K562 (cell line): ENCODE data around the gene ANAPC5. TPM values are rescaled to one million over a fixed set of nuclear protein-coding genes. Genes with fewer than 3 reads are reported as not detected.

Source experiments
- ATAC-seq: fragments of 200-7000 bp; cut with Tn5 transposase; 3 replicates; pipeline ENCODE4 v1.9.1; 2020; ENCODE audit warnings: moderate library complexity
- BruUV-seq: library from RNA; stranded (reverse); fragments of 400-500 nt; replicated peaks from 2 replicates; lab custom pipeline; 2021; lab: Mats Ljungman, UMichigan
- CTCF ChIA-PET: fragments of 300-600 bp; formaldehyde crosslinking; extraction: SDS; loops from one replicate; lab custom pipeline; 2021; ENCODE audit warnings: low intra/inter-chr PET ratio; lab: Yijun Ruan, JAX
- POLR2A ChIA-PET: fragments of 300-600, 350-650 bp; sonication (Branson Sonifier 250); formaldehyde crosslinking; extraction: SDS; loops from one replicate; lab custom pipeline; 2021; ENCODE audit warnings: antibody characterized with exemption, inconsistent platforms; lab: Yijun Ruan, JAX
- DNase-seq, 4 experiments: peaks; one replicate each; pipeline versions ENCODE4 v3.0.0 to v3.0.0-alpha.2; 2011 to 2018; ENCODE audit warnings: low spot score in 3 of 4, mixed read lengths in 3 of 4; ENCODE audit errors: extremely low read depth in 1 of 4
- FAIRE-seq: peaks from 2 replicates; lab custom pipeline; 2011; peaks lifted over from hg19 to GRCh38; lab: Jason Lieb, UNC
- H2AFZ ChIP-seq: 2 replicates; pipeline ENCODE4 v1.6.0; 2011; ENCODE audit warnings: low read depth, low read length, control low read depth, inconsistent platforms
- H3K27ac ChIP-seq: fragments of 200-600 bp; 3 replicates; pipeline ENCODE4 v1.8.0; 2011; ENCODE audit warnings: low read depth, mild to moderate bottlenecking, control low read depth, inconsistent platforms, low read length, moderate library complexity, mixed read lengths; ENCODE audit errors: extremely low read depth
- H3K27me3 ChIP-seq, 2 experiments: fragments of 300-600 bp in 1 of 2; 2 replicates in 1 of 2; 3 replicates in 1 of 2; pipeline versions ENCODE4 v1.6.0 to v1.8.0; 2011; ENCODE audit warnings: inconsistent platforms in 2 of 2, low read length in 2 of 2, mild to moderate bottlenecking in 1 of 2, mixed read lengths in 1 of 2, moderate library complexity in 1 of 2; ENCODE audit not compliant: control insufficient read depth in 2 of 2, insufficient read depth in 2 of 2
- H3K36me3 ChIP-seq: fragments of 300-600 bp; 3 replicates; pipeline ENCODE4 v1.8.0; 2011; ENCODE audit warnings: mild to moderate bottlenecking, low read length, inconsistent platforms; ENCODE audit not compliant: control insufficient read depth, insufficient read depth
- H3K4me1 ChIP-seq, 2 experiments: fragments of 200-600 bp in 1 of 2; replicated peaks in 1 of 2; 2 replicates in 1 of 2; 3 replicates in 1 of 2; pipeline versions ENCODE4 v1.5.1 to v1.8.0; 2011; ENCODE audit warnings: inconsistent platforms in 2 of 2, low read length in 2 of 2, mild to moderate bottlenecking in 1 of 2, mixed read lengths in 1 of 2, moderate library complexity in 1 of 2; ENCODE audit not compliant: control insufficient read depth in 2 of 2, insufficient read depth in 2 of 2
- H3K4me2 ChIP-seq: 2 replicates; pipeline ENCODE4 v1.6.1; 2011; ENCODE audit warnings: low read length, control low read depth, inconsistent platforms, mixed read lengths; ENCODE audit not compliant: insufficient read depth
- H3K4me3 ChIP-seq: fragments of 200-600 bp; sonication (generic), shearing (Covaris generic); 2 replicates; pipeline ENCODE4 v1.5.1; 2016; ENCODE audit warnings: control low read depth, inconsistent platforms
- H3K79me2 ChIP-seq: fragments of 200-600 bp; 3 replicates; pipeline ENCODE4 v1.8.0; 2011; ENCODE audit warnings: low read length, inconsistent platforms; ENCODE audit not compliant: control insufficient read depth, insufficient read depth
- H3K9ac ChIP-seq, 2 experiments: 2 replicates each; pipeline versions ENCODE4 v1.6.0 to v1.6.1; 2011; ENCODE audit warnings: low read depth in 2 of 2, low read length in 2 of 2, control low read depth in 1 of 2, inconsistent platforms in 1 of 2, mild to moderate bottlenecking in 1 of 2, mixed read lengths in 1 of 2; ENCODE audit not compliant: insufficient read depth in 1 of 2
- H3K9me1 ChIP-seq: one replicate; pipeline ENCODE4 v1.6.0; 2011; ENCODE audit warnings: inconsistent platforms, mild to moderate bottlenecking, low read length, moderate library complexity; ENCODE audit not compliant: control insufficient read depth, insufficient read depth
- H3K9me3 ChIP-seq: replicated peaks from 2 replicates; pipeline ENCODE4 v1.5.1; 2011; ENCODE audit warnings: low read depth, low read length, inconsistent platforms; ENCODE audit not compliant: control insufficient read depth, insufficient read depth
- H4K20me1 ChIP-seq: replicated peaks from 2 replicates; pipeline ENCODE4 v1.6.1; 2011; ENCODE audit warnings: low read length, inconsistent platforms, mixed read lengths; ENCODE audit not compliant: control insufficient read depth, insufficient read depth
- BRCA1 ChIP-seq, 2 experiments: fragments of 450-650 bp in 1 of 2; sonication (generic) in 1 of 2; formaldehyde crosslinking in 1 of 2; IDR thresholded peaks; 2 replicates each; pipeline versions ENCODE4 v1.5.0 to v1.6.1; 2017 to 2020; ENCODE audit warnings: mild to moderate bottlenecking in 1 of 2, missing genetic modification reagents in 1 of 2
- CREBBP ChIP-seq: IDR thresholded peaks from one replicate; pipeline ENCODE4 v1.6.1; 2012; ENCODE audit warnings: low read depth, mild to moderate bottlenecking, control low read depth, inconsistent platforms, low read length
- HES1 ChIP-seq: fragments of 450-650 bp; IDR thresholded peaks from 2 replicates; pipeline ENCODE4 v1.6.1; 2016; ENCODE audit warnings: low read depth, mild to moderate bottlenecking, moderate library complexity
- JUND ChIP-seq, 2 experiments: IDR thresholded peaks; 2 replicates in 1 of 2; 3 replicates in 1 of 2; pipeline ENCODE4 v1.6.1; 2011; ENCODE audit warnings: borderline replicate concordance in 2 of 2, low read depth in 2 of 2, low read length in 2 of 2, improper control_type of control experiment in 1 of 2, missing biosample characterization in 1 of 2, missing genetic modification characterization in 1 of 2, missing genetic modification reagents in 1 of 2
- KDM1A ChIP-seq, 2 experiments: fragments of 450-650 bp; IDR thresholded peaks; 2 replicates each; pipeline ENCODE4 v1.6.1; 2016; ENCODE audit warnings: mild to moderate bottlenecking in 2 of 2
- NCOA4 ChIP-seq: fragments of 450-650 bp; IDR thresholded peaks from 2 replicates; pipeline ENCODE4 v1.6.1; 2018; ENCODE audit warnings: mild to moderate bottlenecking; ENCODE audit not compliant: partially characterized antibody
- PRPF4 ChIP-seq: fragments of 200-400 bp; formaldehyde crosslinking; IDR thresholded peaks from one replicate; pipeline ENCODE4 v1.6.1; 2017; ENCODE audit warnings: low read length, low read depth, mild to moderate bottlenecking; ENCODE audit not compliant: insufficient read depth, poor library complexity, severe bottlenecking
- SIRT6 ChIP-seq: IDR thresholded peaks from one replicate; pipeline ENCODE4 v1.6.1; 2012; ENCODE audit warnings: low read depth, mild to moderate bottlenecking, control low read depth, inconsistent platforms, low read length, moderate library complexity
- STAG1 ChIP-seq: sonication (generic); formaldehyde crosslinking; IDR thresholded peaks from 2 replicates; pipeline ENCODE4 v1.5.0; 2020; ENCODE audit warnings: missing genetic modification reagents, borderline replicate concordance
- TCF3 ChIP-seq: sonication (generic); formaldehyde crosslinking; IDR thresholded peaks from 2 replicates; pipeline ENCODE4 v1.4.0; 2020; ENCODE audit warnings: mild to moderate bottlenecking, missing genetic modification reagents
- UBTF ChIP-seq, 2 experiments: IDR thresholded peaks; 2 replicates each; pipeline ENCODE4 v1.6.1; 2012; ENCODE audit warnings: improper control_type of control experiment in 2 of 2, low read depth in 2 of 2, low read length in 2 of 2, borderline replicate concordance in 1 of 2
- ZBTB33 ChIP-seq: sonication (generic); formaldehyde crosslinking; IDR thresholded peaks from 2 replicates; pipeline ENCODE4 v1.8.1; 2023; ENCODE audit warnings: mild to moderate bottlenecking, missing genetic modification reagents
- ZBTB7A ChIP-seq: IDR thresholded peaks from 2 replicates; pipeline ENCODE4 v1.6.1; 2011; ENCODE audit warnings: low read depth, mild to moderate bottlenecking, low read length, moderate library complexity, borderline replicate concordance; ENCODE audit not compliant: control insufficient read depth
- ZNF699 ChIP-seq: fragments of 250-450 bp; sonication (Bioruptor Pico); IDR thresholded peaks from 2 replicates; pipeline ENCODE4 v1.8.0; 2021; ENCODE audit warnings: mild to moderate bottlenecking, moderate library complexity; ENCODE audit not compliant: insufficient replicate concordance
- ZNF717 ChIP-seq: fragments of 250-450 bp; sonication (Bioruptor Pico); IDR thresholded peaks from 2 replicates; pipeline ENCODE4 v1.5.0; 2021
- ZNF76 ChIP-seq: fragments of 250-450 bp; sonication (Bioruptor Pico); IDR thresholded peaks from 2 replicates; pipeline ENCODE4 v1.4.0; 2020; ENCODE audit warnings: mild to moderate bottlenecking, moderate library complexity, borderline replicate concordance
- WGBS: fragments of 100-300 bp; shearing (Covaris generic); methylation state at CpG from one replicate; pipeline ENCODE4 v1.1.6; 2016; ENCODE audit warnings: low coverage, mixed read lengths; ENCODE audit not compliant: insufficient coverage; ENCODE audit errors: missing lambda C conversion rate; 5-methylcytosine and 5-hydroxymethylcytosine counted together
- in situ Hi-C: fragments of 300-500 bp; cut with MboI; formaldehyde crosslinking; loops from 4 replicates; pipeline ENCODE4 v1.15.0; 2018; ENCODE audit warnings: inconsistent platforms, mixed read lengths
- intact Hi-C: fragments of 100-400 bp; cut with micrococcal nuclease; formaldehyde crosslinking; loops from 2 replicates; pipeline ENCODE4 v1.14.2; 2022
- polyA plus RNA-seq, 8 experiments: library from polyadenylated mRNA; depleted of rRNA in 4 of 8; stranded (reverse) in 5 of 8; unstranded in 3 of 8; fragments of >200 nt; fragmentation: Nextera tagmentation in 2 of 8; fragmentation: Illumina TruSeq in 1 of 8; extraction: Ambion mirVana in 2 of 8; extraction: Trizol in 1 of 8; gene quantifications; 2 replicates each; pipeline versions ENCODE4 v1.2.1 to v1.2.3, GENCODE V29; 2011 to 2014; ENCODE audit warnings: inconsistent platforms in 1 of 8, missing spikeins in 1 of 8
- total RNA-seq, 7 experiments: library from RNA; depleted of rRNA in 6 of 7; stranded (reverse); fragments of >200 nt in 6 of 7; fragmentation: Illumina TruSeq in 2 of 7; extraction: Trizol in 2 of 7; gene quantifications; 2 replicates each; pipeline versions ENCODE4 v1.2.1 to v1.2.3, GENCODE V29; 2011 to 2021; ENCODE audit warnings: low replicate concordance in 1 of 7

ANAPC5 gene
- total and polyA plus RNA-seq, 9 of the 15 experiments (the other 6 are each of a cell fraction or from before 2014, with no cell fraction given), result 136 to 315 (median 197) TPM

GRCh38 chr12:121285856-121286255, 66.4 kb downstream of the ANAPC5 start:
- Histone ChIP-seq H3K9me1 (no peaks in the 10 kb centered on the region), H3K4me3 (no peak overlapping the region), H3K9me3 (no peaks in the 10 kb centered on the region), H3K27ac (no peak overlapping the region), H3K4me2 (no peak overlapping the region), H3K9ac (no peak overlapping the region), H3K36me3 (peaks cover 9% of the 10 kb centered on the region; the same call in 1 of the 3 replicates), H3K27me3 (no peaks in the 10 kb centered on the region), H3K4me1 (peaks cover 13 to 25% of the 10 kb centered on the region in 2 experiments; a peak in 4 of 5 replicates), H3K79me2 (peaks cover 8% of the 10 kb centered on the region; the same call in 1 of the 3 replicates), H2AFZ (no peak overlapping the region), H4K20me1 (peaks cover 34% of the 10 kb centered on the region)
- intact Hi-C loops, result no loop called here
- WGBS, result 50% methylated on average over 1 of the region's 1 CpG
- ATAC-seq (no peak), DNase-seq (no peak), FAIRE-seq (no peak)
- CTCF ChIA-PET, result no interaction called here
- POLR2A ChIA-PET, result interaction anchor here (0.8 to 1.4 kb wide), 2 partner anchors 9 to 45 kb away, joined by 3 to 6 read pairs; no protein-coding TSS in a partner anchor
- in situ Hi-C loops, result no loop called here
- no TSS peak for BruUV-seq
- TF ChIP-seq CREBBP, result no peak
- no peak for TF ChIP-seq ZNF699
- TF ChIP-seq JUND (IDR thresholded peaks at IDR 0.05; ENCODE audit: borderline replicate concordance, low read depth, low read length), result no peak
- TF ChIP-seq JUND (tag; IDR thresholded peaks at IDR 0.05; ENCODE audit: borderline replicate concordance, low read depth, low read length), result no peak
- no peak for TF ChIP-seq HES1
- TF ChIP-seq STAG1 (CRISPR knock-in tag), result no peak
- no peak for TF ChIP-seq BRCA1 (IDR thresholded peaks at IDR 0.05)
- TF ChIP-seq BRCA1 (CRISPR knock-in tag; IDR thresholded peaks at IDR 0.05), result no peak
- TF ChIP-seq ZBTB33 (CRISPR knock-in tag), result no peak
- TF ChIP-seq TCF3 (CRISPR knock-in tag), result no peak
- no peak for TF ChIP-seq ZNF76 (CRISPR knock-in tag)
- no peak for TF ChIP-seq NCOA4
- TF ChIP-seq PRPF4, result no peak
- no peak for TF ChIP-seq SIRT6
- no peak for TF ChIP-seq ZNF717 (CRISPR knock-in tag)
- no peak for TF ChIP-seq UBTF (IDR thresholded peaks at IDR 0.05; ENCODE audit: borderline replicate concordance in 1 of 2, low read depth in 2 of 2, low read length in 2 of 2)
- TF ChIP-seq ZBTB7A, result no peak
- no peak for TF ChIP-seq KDM1A (IDR thresholded peaks at IDR 0.05)
